HCT116 (cell line): ENCODE results near the gene F11R. TPM values are rescaled to one million over a fixed set of nuclear protein-coding genes. Genes with fewer than 3 reads are reported as not detected.

Source experiments
- ATAC-seq: fragments of 200-7000 bp; cut with Tn5 transposase; 2 replicates; pipeline ENCODE4 v1.9.1; 2020; ENCODE audit warnings: mild to moderate bottlenecking, moderate library complexity
- BruUV-seq: library from RNA; stranded (reverse); fragments of 400-500 nt; replicated peaks from 2 replicates; lab custom pipeline; 2021; lab: Mats Ljungman, UMichigan
- CTCF ChIA-PET: fragments of 300-600 bp; sonication (Branson Sonifier 250); formaldehyde crosslinking; loops from one replicate; lab custom pipeline; 2021; ENCODE audit warnings: antibody characterized with exemption; lab: Charles Lee
- POLR2A ChIA-PET: fragments of 300-600, 350-600 bp; sonication (Branson Sonifier 250); formaldehyde crosslinking; loops from one replicate; lab custom pipeline; 2021; ENCODE audit warnings: antibody characterized with exemption; lab: Charles Lee
- RAD21 ChIA-PET, 2 experiments: fragments of 300-600 bp; sonication (Branson Sonifier 250); formaldehyde crosslinking; loops; one replicate each; lab custom pipeline; 2023; ENCODE audit warnings: low total read pairs in 2 of 2; ENCODE audit not compliant: uncharacterized antibody in 2 of 2, unreplicated experiment in 2 of 2, low non-redundant PET in 1 of 2; lab: Charles Lee
- DNase-seq: peaks from one replicate; pipeline ENCODE4 v3.0.0-alpha.2; 2010; ENCODE audit warnings: low read depth, low spot score
- H2AFZ ChIP-seq: fragments of 200-600 bp; shearing (Covaris generic), sonication (generic); 2 replicates; pipeline ENCODE4 v1.6.1; 2017; ENCODE audit warnings: low read depth, mixed run types, mixed read lengths, antibody characterized with exemption, low read length; ENCODE audit not compliant: poor library complexity, severe bottlenecking
- H3K27ac ChIP-seq: 2 replicates; pipeline ENCODE4 v1.5.1; 2012; ENCODE audit warnings: low read depth, low read length
- H3K27me3 ChIP-seq: fragments of 200-600 bp; sonication (generic); 2 replicates; pipeline ENCODE4 v1.6.1; 2016; ENCODE audit warnings: mixed run types, low read length, mixed read lengths; ENCODE audit not compliant: insufficient read depth
- H3K36me3 ChIP-seq, 2 experiments: fragments of 200-500 bp in 1 of 2; fragments of 200-600 bp in 1 of 2; sonication (Bioruptor generic) in 1 of 2; sonication (generic) in 1 of 2; 2 replicates each; pipeline versions ENCODE4 v1.5.1 to v1.6.1; 2014 to 2016; ENCODE audit warnings: low read length in 2 of 2, inconsistent platforms in 1 of 2, mixed read lengths in 1 of 2, mixed run types in 1 of 2; ENCODE audit not compliant: insufficient read depth in 2 of 2, control insufficient read depth in 1 of 2
- H3K4me1 ChIP-seq, 2 experiments: fragments of 200-600 bp in 1 of 2; sonication (generic) in 1 of 2; 2 replicates each; pipeline versions ENCODE4 v1.5.1 to v1.6.1; 2012 to 2017; ENCODE audit warnings: low read length in 2 of 2, inconsistent platforms in 1 of 2, mild to moderate bottlenecking in 1 of 2, mixed read lengths in 1 of 2, mixed run types in 1 of 2, moderate library complexity in 1 of 2; ENCODE audit not compliant: insufficient read depth in 2 of 2, control insufficient read depth in 1 of 2
- H3K4me2 ChIP-seq: fragments of 200-600 bp; sonication (generic); 2 replicates; pipeline ENCODE4 v1.6.1; 2017; ENCODE audit warnings: mixed run types, low read length, mixed read lengths
- H3K4me3 ChIP-seq, 2 experiments: fragments of 200-600 bp in 1 of 2; sonication (generic) in 1 of 2; replicated peaks in 1 of 2; 2 replicates each; pipeline ENCODE4 v1.5.1; 2011 to 2016; ENCODE audit warnings: low read length in 2 of 2, control low read depth in 1 of 2, low read depth in 1 of 2, mild to moderate bottlenecking in 1 of 2, mixed read lengths in 1 of 2, mixed run types in 1 of 2
- H3K79me2 ChIP-seq: fragments of 200-600 bp; sonication (generic); 2 replicates; pipeline ENCODE4 v1.6.1; 2017; ENCODE audit warnings: mild to moderate bottlenecking, mixed run types, low read length, moderate library complexity, mixed read lengths; ENCODE audit not compliant: insufficient read depth
- H3K9ac ChIP-seq: fragments of 200-600 bp; sonication (generic); 2 replicates; pipeline ENCODE4 v1.6.1; 2016; ENCODE audit warnings: low read length, mixed read lengths
- H3K9me2 ChIP-seq: fragments of 200-600 bp; sonication (generic), shearing (Covaris generic); 2 replicates; pipeline ENCODE4 v1.6.1; 2017; ENCODE audit warnings: mixed run types, mild to moderate bottlenecking, moderate library complexity; ENCODE audit not compliant: insufficient read depth
- H3K9me3 ChIP-seq, 2 experiments: fragments of 200-500 bp in 1 of 2; fragments of 200-600 bp in 1 of 2; sonication (Bioruptor generic) in 1 of 2; sonication (generic) in 1 of 2; 2 replicates each; pipeline ENCODE4 v1.6.1; 2014 to 2017; ENCODE audit warnings: low read length in 2 of 2, mixed read lengths in 2 of 2, inconsistent platforms in 1 of 2, low read depth in 1 of 2, mild to moderate bottlenecking in 1 of 2, mixed run types in 1 of 2, moderate library complexity in 1 of 2; ENCODE audit not compliant: control insufficient read depth in 1 of 2, insufficient read depth in 1 of 2
- H4K20me1 ChIP-seq: fragments of 200-600 bp; sonication (generic), shearing (Covaris generic); 2 replicates; pipeline ENCODE4 v1.6.1; 2017; ENCODE audit warnings: mixed run types, mild to moderate bottlenecking, moderate library complexity; ENCODE audit not compliant: insufficient read depth
- CBX3 ChIP-seq: IDR thresholded peaks from 2 replicates; pipeline ENCODE4 v1.6.1; 2012; ENCODE audit warnings: low read depth
- CEBPB ChIP-seq: IDR thresholded peaks from 2 replicates; pipeline ENCODE4 v1.6.1; 2012; ENCODE audit warnings: low read depth
- EGR1 ChIP-seq: IDR thresholded peaks from 2 replicates; pipeline ENCODE4 v1.6.1; 2012; ENCODE audit warnings: low read depth
- ELF1 ChIP-seq: IDR thresholded peaks from 2 replicates; pipeline ENCODE4 v1.6.1; 2012; ENCODE audit warnings: low read depth, borderline replicate concordance
- EZH2phosphoT487 ChIP-seq: fragments of 200-600 bp; IDR thresholded peaks from 2 replicates; pipeline ENCODE4 v1.6.1; 2018; ENCODE audit warnings: antibody characterized with exemption, borderline replicate concordance
- FOSL1 ChIP-seq: IDR thresholded peaks from 2 replicates; pipeline ENCODE4 v1.6.1; 2012; ENCODE audit warnings: low read depth
- JUND ChIP-seq: IDR thresholded peaks from 2 replicates; pipeline ENCODE4 v1.6.1; 2012
- SIN3A ChIP-seq: IDR thresholded peaks from 2 replicates; pipeline ENCODE4 v1.6.1; 2012; ENCODE audit warnings: low read depth
- intact Hi-C: fragments of 100-400 bp; cut with micrococcal nuclease; formaldehyde crosslinking; loops from 2 replicates; pipeline ENCODE4 v1.10.0; 2022
- total RNA-seq: library from RNA; stranded (reverse); gene quantifications from one replicate; pipeline ENCODE4 v1.2.1, GENCODE V29; 2021; ENCODE audit not compliant: unreplicated experiment

The F11R gene
- total RNA-seq, 1 experiment from 2014 or later, result 86.7 TPM

DNA sequence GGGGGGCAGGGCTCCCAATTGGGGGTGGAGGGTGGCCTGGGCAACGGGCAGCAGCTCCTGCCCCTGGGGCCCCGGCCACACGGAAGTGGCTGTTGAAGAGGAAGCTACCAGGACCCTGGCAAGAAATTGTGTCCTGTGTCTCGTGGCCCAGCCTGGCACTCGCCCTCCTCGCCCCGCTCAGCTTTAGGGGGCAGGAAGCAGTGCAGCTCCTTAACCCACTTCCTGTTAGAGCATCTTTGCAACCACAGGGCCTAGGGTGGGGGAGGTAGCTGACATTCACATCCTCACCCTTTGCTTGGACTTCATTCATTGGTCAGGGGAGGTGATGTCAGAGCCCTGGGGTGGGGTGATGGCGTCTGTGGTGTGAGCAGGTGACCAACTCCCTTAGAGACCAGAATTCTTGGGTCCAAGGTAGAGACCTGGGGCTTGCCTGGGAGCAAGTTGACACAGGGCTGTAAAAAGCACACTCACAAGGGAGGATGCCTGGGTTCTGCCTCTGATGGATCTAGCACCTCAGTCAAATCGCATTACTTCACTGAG, 48.8 kb upstream of the F11R start, which contains the start of gene ARHGAP30:
ARHGAP30 (minus strand) TSS at position 161 of the 540 bp plus-strand sequence. CDS start 267 bp downstream, outside the sequence.
- H3K4me3 ChIP-seq, result no peak within 1 kb of the TSS
- ChIA-PET CTCF (interaction anchor here (3.1 kb wide), 1 partner anchor 28 kb away, joined by 25 read pairs; the partner anchor contains the start of gene KLHDC9), POLR2A (no interaction called here), RAD21 (no interaction called here)
- DNase-seq, result no peak
- no peaks in the 10 kb centered on the region for H3K9me3 ChIP-seq
- no peak within 1 kb of the TSS for H2AFZ ChIP-seq
- H3K27ac ChIP-seq, result no peak within 1 kb of the TSS
- no peaks in the 10 kb centered on the region for H3K79me2 ChIP-seq
- intact Hi-C loops, result no loop called here
- H3K9me2 ChIP-seq, result no peaks in the 10 kb centered on the region
- peaks cover 0 to 34% of the 10 kb centered on the region in 2 experiments; a peak in 2 of 4 replicates for H3K4me1 ChIP-seq
- H4K20me1 ChIP-seq, result no peaks in the 10 kb centered on the region
- no peak for ATAC-seq
- H3K36me3 ChIP-seq, result no peaks in the 10 kb centered on the region
- no peak for TF ChIP-seq ELF1
- no peak for TF ChIP-seq CBX3
- no peak for TF ChIP-seq FOSL1
- no peak for TF ChIP-seq SIN3A
- TF ChIP-seq JUND, result no peak
- TF ChIP-seq EZH2phosphoT487, result no peak
- no peak for TF ChIP-seq CEBPB
- no peak within 1 kb of the TSS for H3K4me2 ChIP-seq
- no TSS peak for BruUV-seq
- no peaks in the 10 kb centered on the region for H3K27me3 ChIP-seq
- no peak within 1 kb of the TSS for H3K9ac ChIP-seq

GRCh38 chr1:161069241-161069640, 48.3 kb upstream of the F11R start:
- ChIA-PET POLR2A (no interaction called here), CTCF (no interaction called here), RAD21 (no interaction called here)
- Histone ChIP-seq H3K4me2 (no peak overlapping the region), H3K9me3 (no peaks in the 10 kb centered on the region), H3K27ac (no peak overlapping the region), H2AFZ (no peak overlapping the region), H3K4me3 (no peak overlapping the region), H3K79me2 (no peaks in the 10 kb centered on the region), H3K9ac (no peak overlapping the region), H3K4me1 (peaks cover 0 to 29% of the 10 kb centered on the region in 2 experiments; a peak in 2 of 4 replicates), H3K9me2 (no peaks in the 10 kb centered on the region), H3K36me3 (no peaks in the 10 kb centered on the region), H3K27me3 (no peaks in the 10 kb centered on the region), H4K20me1 (no peaks in the 10 kb centered on the region)
- no peak for ATAC-seq
- no peak for DNase-seq
- no TSS peak for BruUV-seq
- TF ChIP-seq EGR1, result no peak
- intact Hi-C loops, result no loop called here
